Chondrocyte (in vitro differentiated cells): Measurements from ENCODE around the gene MMP17. TPM values are rescaled to one million over a fixed set of nuclear protein-coding genes. Genes with fewer than 3 reads are reported as not detected.

Source experiments
- DNase-seq: peaks from one replicate; pipeline ENCODE4 v3.0.0; 2021; ENCODE audit warnings: mixed read lengths, low spot score
- H3K27ac Mint-ChIP-seq: one replicate; pipeline ENCODE4 v1.8.0; 2021; ENCODE audit warnings: mild to moderate bottlenecking, moderate library complexity, mixed read lengths; ENCODE audit not compliant: unreplicated experiment
- H3K27me3 Mint-ChIP-seq: 2 replicates; pipeline ENCODE4 v1.8.0; 2021; ENCODE audit warnings: low read depth, mixed read lengths
- H3K36me3 Mint-ChIP-seq: 2 replicates; pipeline ENCODE4 v1.8.0; 2021; ENCODE audit warnings: low read depth, mixed read lengths
- H3K4me1 Mint-ChIP-seq: 2 replicates; pipeline ENCODE4 v1.8.0; 2021; ENCODE audit warnings: low read depth, mild to moderate bottlenecking, mixed read lengths
- H3K4me3 Mint-ChIP-seq: one replicate; pipeline ENCODE4 v1.8.0; 2021; ENCODE audit warnings: mild to moderate bottlenecking, moderate library complexity, mixed read lengths; ENCODE audit not compliant: unreplicated experiment
- H3K9me3 Mint-ChIP-seq: 2 replicates; pipeline ENCODE4 v1.8.0; 2021; ENCODE audit warnings: low read depth, mixed read lengths
- long read RNA-seq: library from polyadenylated mRNA; stranded (forward); transcript quantifications from one replicate; pipeline ENCODE4 v2.0.0, GENCODE V29; 2021
- total RNA-seq: library from RNA; stranded (reverse); gene quantifications from 3 replicates; pipeline ENCODE4 v1.2.1, GENCODE V29; 2021
- TF ChIP-seq, protein P1 (sequence below): fragments of 200-600 bp; sonication (generic); IDR thresholded peaks from 2 replicates; pipeline ENCODE4 v1.5.0; 2021; ENCODE audit warnings: antibody characterized with exemption, mild to moderate bottlenecking, moderate library complexity

MMP17 gene
- total RNA-seq = 1.3 to 2.4 TPM (median 1.3 TPM) in 3 replicates
- long read RNA-seq, partial matches to known transcripts = 0 of 4 reads
- long read RNA-seq, other reads (novel, unspliced or antisense) = 3 of 4 reads

DNA sequence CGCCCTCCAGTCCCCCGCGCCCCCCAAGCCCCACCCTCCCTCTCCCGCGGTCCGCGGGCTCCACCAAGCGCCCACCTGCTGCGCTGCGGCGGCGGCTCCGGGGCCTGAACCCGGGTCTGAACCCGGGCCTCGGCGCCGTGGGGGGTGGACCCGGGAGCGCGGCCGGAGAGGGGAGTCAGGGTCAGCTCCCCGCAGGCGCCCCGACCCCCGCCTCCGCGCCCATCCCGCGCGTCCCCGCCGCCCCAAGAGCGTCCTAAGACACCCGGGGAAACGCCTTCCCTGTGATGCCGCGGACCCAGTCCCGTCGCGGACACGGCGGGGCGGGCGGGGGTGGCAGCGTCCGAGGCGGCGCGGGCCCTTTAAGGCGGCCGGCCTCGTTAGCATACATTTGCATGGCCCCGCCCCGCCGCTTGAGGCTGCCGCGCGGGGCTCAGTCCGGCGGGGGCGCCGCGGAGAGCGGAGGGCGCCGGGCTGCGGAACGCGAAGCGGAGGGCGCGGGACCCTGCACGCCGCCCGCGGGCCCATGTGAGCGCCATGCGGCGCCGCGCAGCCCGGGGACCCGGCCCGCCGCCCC lies at the start of gene MMP17:
Gene MMP17 (plus strand): TSS at position 433 of the 574 bp plus-strand sequence. CDS start 102 bp downstream, at position 535.
- DNase-seq = no peak
- no peaks in the 10 kb centered on the region for H3K36me3 Mint-ChIP-seq
- TF ChIP-seq, protein P1, sequence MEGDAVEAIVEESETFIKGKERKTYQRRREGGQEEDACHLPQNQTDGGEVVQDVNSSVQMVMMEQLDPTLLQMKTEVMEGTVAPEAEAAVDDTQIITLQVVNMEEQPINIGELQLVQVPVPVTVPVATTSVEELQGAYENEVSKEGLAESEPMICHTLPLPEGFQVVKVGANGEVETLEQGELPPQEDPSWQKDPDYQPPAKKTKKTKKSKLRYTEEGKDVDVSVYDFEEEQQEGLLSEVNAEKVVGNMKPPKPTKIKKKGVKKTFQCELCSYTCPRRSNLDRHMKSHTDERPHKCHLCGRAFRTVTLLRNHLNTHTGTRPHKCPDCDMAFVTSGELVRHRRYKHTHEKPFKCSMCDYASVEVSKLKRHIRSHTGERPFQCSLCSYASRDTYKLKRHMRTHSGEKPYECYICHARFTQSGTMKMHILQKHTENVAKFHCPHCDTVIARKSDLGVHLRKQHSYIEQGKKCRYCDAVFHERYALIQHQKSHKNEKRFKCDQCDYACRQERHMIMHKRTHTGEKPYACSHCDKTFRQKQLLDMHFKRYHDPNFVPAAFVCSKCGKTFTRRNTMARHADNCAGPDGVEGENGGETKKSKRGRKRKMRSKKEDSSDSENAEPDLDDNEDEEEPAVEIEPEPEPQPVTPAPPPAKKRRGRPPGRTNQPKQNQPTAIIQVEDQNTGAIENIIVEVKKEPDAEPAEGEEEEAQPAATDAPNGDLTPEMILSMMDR = peak; percentile 71
- H3K4me3 Mint-ChIP-seq = peak within 1 kb of the TSS; percentile 64
- peaks cover 8% of the 10 kb centered on the region for H3K4me1 Mint-ChIP-seq
- peaks cover 9% of the 10 kb centered on the region for H3K27me3 Mint-ChIP-seq
- H3K27ac Mint-ChIP-seq = no peak within 1 kb of the TSS
- H3K9me3 Mint-ChIP-seq = no peaks in the 10 kb centered on the region

DNA sequence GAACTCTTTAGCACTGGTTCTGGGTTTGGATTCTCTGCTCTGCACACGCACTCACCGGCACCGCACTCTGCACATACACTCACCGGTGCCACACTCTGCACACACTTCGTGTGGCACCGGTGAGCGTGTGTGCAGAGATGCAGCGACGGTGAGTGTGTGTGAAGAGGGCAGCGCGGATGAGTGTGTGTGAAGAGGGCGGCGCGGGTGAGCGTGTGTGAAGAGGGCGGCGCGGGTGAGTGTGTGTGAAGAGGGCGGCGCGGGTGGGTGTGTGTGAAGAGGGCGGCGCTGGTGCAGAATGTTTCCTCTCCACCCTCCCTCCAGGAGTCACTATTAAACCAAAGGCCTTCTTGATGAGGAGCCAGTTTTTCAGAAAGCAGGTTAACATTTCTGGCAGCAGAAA lies 49.2 kb upstream of the MMP17 start:
- H3K4me3 Mint-ChIP-seq = no peak overlapping the region
- TF ChIP-seq, protein P1 = no peak
- H3K9me3 Mint-ChIP-seq = no peaks in the 10 kb centered on the region
- no peak overlapping the region for H3K27ac Mint-ChIP-seq
- H3K27me3 Mint-ChIP-seq = no peaks in the 10 kb centered on the region
- DNase-seq = no peak
- H3K36me3 Mint-ChIP-seq = peaks cover 12% of the 10 kb centered on the region
- peaks cover 31% of the 10 kb centered on the region for H3K4me1 Mint-ChIP-seq

DNA sequence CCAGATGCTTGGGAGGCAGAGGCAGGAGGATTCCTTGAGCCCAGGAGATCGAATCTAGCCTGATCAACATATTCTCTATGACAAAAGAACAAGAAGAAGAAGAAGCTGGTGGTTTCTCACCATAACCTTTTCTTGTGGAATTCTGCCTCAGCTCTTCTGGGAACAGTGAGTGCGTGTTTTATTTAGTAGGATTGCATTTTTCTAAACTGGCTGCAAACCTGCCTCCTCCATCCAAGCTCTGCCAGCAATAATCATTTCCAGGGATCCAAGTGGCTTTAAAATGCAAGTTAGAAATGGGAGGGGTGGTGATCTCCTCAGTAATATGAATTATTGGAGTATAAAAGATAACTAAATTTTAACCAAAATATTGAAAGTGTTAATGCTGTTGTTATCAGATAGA lies 46.1 kb upstream of the MMP17 start:
- Mint-ChIP-seq H3K9me3 (no peaks in the 10 kb centered on the region), H3K4me1 (peaks cover 36% of the 10 kb centered on the region), H3K27me3 (no peaks in the 10 kb centered on the region), H3K4me3 (no peak overlapping the region), H3K36me3 (peaks cover 19% of the 10 kb centered on the region), H3K27ac (peak overlapping the region; percentile 53)
- no peak for DNase-seq
- TF ChIP-seq, protein P1 = no peak

DNA sequence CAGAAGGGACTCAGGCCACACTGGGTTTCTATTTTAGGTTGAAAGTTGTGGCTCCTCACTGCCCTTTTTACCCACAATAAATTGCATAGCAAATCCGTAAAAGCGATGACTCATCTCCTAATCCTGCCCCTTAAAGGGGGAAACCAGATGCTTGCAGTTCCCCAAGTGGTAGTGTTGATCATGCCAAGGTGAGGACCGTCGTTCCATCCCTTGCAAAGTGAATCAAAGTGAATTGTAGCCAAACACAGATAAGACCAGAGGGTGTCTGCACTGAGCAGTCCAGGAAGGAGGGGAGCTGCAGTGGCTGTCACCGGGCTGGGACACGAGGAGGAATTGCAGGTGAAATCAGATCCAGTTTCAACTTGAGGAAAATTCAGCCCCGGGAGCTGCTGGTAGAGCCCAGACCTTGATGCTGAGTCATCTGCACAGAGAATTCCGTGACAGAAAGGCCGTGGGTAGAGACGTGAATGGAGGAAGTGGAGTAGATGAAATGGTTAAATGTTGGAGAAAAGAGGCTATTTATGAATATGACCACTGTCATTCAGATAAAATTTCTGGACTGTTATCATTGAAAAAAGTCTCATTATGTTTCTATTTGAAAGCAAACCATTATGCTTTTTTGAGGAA lies 44.2 kb upstream of the MMP17 start:
- peaks cover 36% of the 10 kb centered on the region for H3K4me1 Mint-ChIP-seq
- no peaks in the 10 kb centered on the region for H3K9me3 Mint-ChIP-seq
- TF ChIP-seq, protein P1 = no peak
- DNase-seq = no peak
- no peaks in the 10 kb centered on the region for H3K27me3 Mint-ChIP-seq
- peak overlapping the region; percentile 98 for H3K27ac Mint-ChIP-seq
- H3K36me3 Mint-ChIP-seq = peaks cover 13% of the 10 kb centered on the region
- peak overlapping the region; percentile 62 for H3K4me3 Mint-ChIP-seq

DNA sequence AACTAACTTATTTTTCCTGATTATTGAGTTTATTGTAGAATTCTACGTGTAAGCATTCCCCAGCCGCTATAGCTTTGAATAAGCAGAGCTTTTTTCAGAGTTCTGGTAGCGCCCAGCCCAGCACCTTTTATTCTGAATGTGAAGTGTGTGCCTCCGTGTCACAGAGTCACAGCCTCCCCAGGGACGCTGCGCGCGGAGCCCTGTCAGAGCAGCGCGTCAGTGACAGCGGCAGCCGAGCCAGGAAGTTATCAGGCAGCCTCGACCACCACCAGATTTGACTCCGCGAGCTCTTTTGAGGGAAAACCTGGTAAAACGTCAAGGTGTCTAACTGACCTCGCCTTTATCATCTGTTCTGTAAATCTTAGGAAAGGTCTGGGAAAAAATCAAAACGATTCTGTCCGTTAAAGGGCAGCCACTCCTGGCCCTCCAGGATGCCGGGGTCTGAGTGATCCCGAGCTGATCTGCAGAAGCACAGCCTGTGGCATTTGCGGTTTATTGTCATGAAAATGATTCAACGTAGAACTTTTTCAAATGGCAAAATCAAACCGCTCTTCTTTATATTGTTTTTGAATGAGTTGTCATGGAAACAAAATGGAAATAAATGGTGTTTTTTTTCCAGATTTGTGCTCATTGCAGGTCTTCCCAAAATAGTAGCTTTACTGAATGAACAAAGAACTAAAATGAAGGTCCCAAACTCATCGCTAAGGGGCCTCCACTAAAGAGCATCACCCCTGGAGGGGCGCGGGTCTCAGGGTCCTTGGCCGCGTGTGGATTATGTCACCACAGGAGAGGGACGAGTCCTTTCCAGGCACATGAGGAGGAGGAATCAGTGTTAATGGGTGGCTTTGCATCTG lies 43.1 kb upstream of the MMP17 start:
- TF ChIP-seq, protein P1 = no peak
- Mint-ChIP-seq H3K9me3 (no peaks in the 10 kb centered on the region), H3K4me1 (peaks cover 36% of the 10 kb centered on the region), H3K4me3 (no peak overlapping the region), H3K27ac (peak overlapping the region; percentile 98), H3K27me3 (no peaks in the 10 kb centered on the region), H3K36me3 (peaks cover 18% of the 10 kb centered on the region)
- DNase-seq = no peak
